GM19193 (cell line): ENCODE results near the gene NXPH4.

Source experiments
- POLR2A ChIP-seq: IDR thresholded peaks from 4 replicates; pipeline ENCODE4 v1.6.1; 2011; ENCODE audit not compliant: insufficient read depth, insufficient read length; ENCODE audit errors: extremely low read depth

The NXPH4 gene

GRCh38 chr12:57205931-57206330 is 10.7 kb upstream of the NXPH4 start:
- no peak for TF ChIP-seq POLR2A

- TF ChIP-seq POLR2A = no peak
Measured at GRCh38 chr12:57207731-57208630, 8.6 kb upstream of the NXPH4 start.

- TF ChIP-seq POLR2A = no peak
Measured at GRCh38 chr12:57208631-57209282, 7.8 kb upstream of the NXPH4 start.

- TF ChIP-seq POLR2A = no peak
Measured at GRCh38 chr12:57209916-57210315, 6.7 kb upstream of the NXPH4 start.

GRCh38 chr12:57210461-57210860 is 6.1 kb upstream of the NXPH4 start:
- no peak for TF ChIP-seq POLR2A

GRCh38 chr12:57210926-57211692 is 5.5 kb upstream of the NXPH4 start:
- no peak for TF ChIP-seq POLR2A

GRCh38 chr12:57211791-57212700 is 4.5 kb upstream of the NXPH4 start:
- TF ChIP-seq POLR2A = no peak

GRCh38 chr12:57212701-57213057 is 3.9 kb upstream of the NXPH4 start:
- no peak for TF ChIP-seq POLR2A

GRCh38 chr12:57213058-57213715 is 3.4 kb upstream of the NXPH4 start:
- TF ChIP-seq POLR2A = no peak

- no peak for TF ChIP-seq POLR2A
Measured at GRCh38 chr12:57213763-57214397, 2.7 kb upstream of the NXPH4 start.

GRCh38 chr12:57214398-57214781 is 2.2 kb upstream of the NXPH4 start:
- TF ChIP-seq POLR2A = no peak

GRCh38 chr12:57215065-57215464 is 1.5 kb upstream of the NXPH4 start:
- no peak for TF ChIP-seq POLR2A

- no peak for TF ChIP-seq POLR2A
Measured at GRCh38 chr12:57215668-57216013, 953 bp upstream of the NXPH4 start.
